ENCODE data around the gene KIF18B. TPM values are rescaled to one million over a fixed set of nuclear protein-coding genes. Genes with fewer than 3 reads are reported as not detected.

The KIF18B gene
- total RNA-seq, 3 donors from 2014 or later (not counting 1 experiment from before 2014, with no cell fraction given) = 0.53 to 1.3 (median 1.1) TPM

DNA sequence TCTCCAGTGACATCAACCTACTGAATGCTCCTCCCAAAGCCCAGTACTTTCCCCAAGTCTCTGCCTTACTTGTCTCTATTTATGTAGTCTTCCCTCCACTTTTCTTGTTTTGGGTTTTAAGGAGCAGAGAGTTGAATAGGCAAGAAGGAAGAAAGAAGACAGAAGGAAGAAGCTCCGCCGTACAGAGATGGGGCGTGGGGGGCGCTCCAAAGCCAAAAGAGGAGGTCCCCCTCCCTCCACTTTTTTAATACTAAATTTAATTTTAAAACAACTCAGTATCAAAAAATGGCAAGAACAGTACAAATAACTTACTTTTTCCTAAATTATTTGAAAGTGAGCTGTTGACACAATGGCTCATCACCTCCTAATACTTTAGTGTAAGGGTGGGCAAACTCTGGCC lies 52.9 kb downstream of the KIF18B start:
- H3K27ac Mint-ChIP-seq = no peak overlapping the region
- ATAC-seq = no peak

DNA sequence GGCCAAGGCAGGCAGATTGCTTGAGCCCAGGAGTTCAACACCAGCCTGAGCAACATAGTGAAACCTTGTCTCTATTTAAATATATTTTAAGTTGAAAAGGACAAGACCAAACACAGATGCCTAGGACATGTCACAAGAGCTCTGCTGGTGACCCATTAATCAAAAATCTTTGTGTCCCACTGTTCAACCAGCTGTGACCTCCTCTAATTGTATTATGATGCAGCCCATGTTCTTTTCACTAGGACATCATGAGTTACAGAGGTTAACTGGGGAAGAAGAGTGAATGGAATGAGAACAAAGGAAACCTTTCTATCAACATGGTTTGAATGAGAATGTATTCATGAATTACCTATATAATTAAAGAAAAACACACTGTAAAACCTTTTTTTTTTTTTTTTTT lies 55.3 kb downstream of the KIF18B start:
- H3K9me3 ChIP-seq (ENCODE audit: control insufficient read depth, insufficient read depth, low read length) = no peaks in the 10 kb centered on the region
- TF ChIP-seq, protein P1, sequence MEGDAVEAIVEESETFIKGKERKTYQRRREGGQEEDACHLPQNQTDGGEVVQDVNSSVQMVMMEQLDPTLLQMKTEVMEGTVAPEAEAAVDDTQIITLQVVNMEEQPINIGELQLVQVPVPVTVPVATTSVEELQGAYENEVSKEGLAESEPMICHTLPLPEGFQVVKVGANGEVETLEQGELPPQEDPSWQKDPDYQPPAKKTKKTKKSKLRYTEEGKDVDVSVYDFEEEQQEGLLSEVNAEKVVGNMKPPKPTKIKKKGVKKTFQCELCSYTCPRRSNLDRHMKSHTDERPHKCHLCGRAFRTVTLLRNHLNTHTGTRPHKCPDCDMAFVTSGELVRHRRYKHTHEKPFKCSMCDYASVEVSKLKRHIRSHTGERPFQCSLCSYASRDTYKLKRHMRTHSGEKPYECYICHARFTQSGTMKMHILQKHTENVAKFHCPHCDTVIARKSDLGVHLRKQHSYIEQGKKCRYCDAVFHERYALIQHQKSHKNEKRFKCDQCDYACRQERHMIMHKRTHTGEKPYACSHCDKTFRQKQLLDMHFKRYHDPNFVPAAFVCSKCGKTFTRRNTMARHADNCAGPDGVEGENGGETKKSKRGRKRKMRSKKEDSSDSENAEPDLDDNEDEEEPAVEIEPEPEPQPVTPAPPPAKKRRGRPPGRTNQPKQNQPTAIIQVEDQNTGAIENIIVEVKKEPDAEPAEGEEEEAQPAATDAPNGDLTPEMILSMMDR (IDR thresholded peaks at IDR 0.05) = no peak
- intact Hi-C loops (cut with micrococcal nuclease) = no loop called here
- no peaks in the 10 kb centered on the region for H3K27me3 ChIP-seq (ENCODE audit: control insufficient read depth, insufficient read depth, low read length)
- no peak overlapping the region for H3K27ac Mint-ChIP-seq
- peaks cover 25% of the 10 kb centered on the region for H3K36me3 ChIP-seq (ENCODE audit: control insufficient read depth, insufficient read depth, low read length)
- no peaks in the 10 kb centered on the region for H3K27me3 Mint-ChIP-seq (ENCODE audit: low read depth in 2 of 2)
- no peaks in the 10 kb centered on the region for H3K9me3 Mint-ChIP-seq
- no peak overlapping the region for H3K4me3 Mint-ChIP-seq
- DNase-seq (no peak), ATAC-seq (no peak)
- no peaks in the 10 kb centered on the region for H3K36me3 Mint-ChIP-seq
- peaks cover 0 to 15% of the 10 kb centered on the region in 2 donors for H3K4me1 Mint-ChIP-seq
- H3K4me3 ChIP-seq (ENCODE audit: low read length) = no peak overlapping the region
- peaks cover 18% of the 10 kb centered on the region for H3K4me1 ChIP-seq (ENCODE audit: control insufficient read depth, insufficient read depth, low read length)
- H3K27ac ChIP-seq (ENCODE audit: low read length) = no peak overlapping the region

More for the DNA sequence above, 52.9 kb downstream of the KIF18B start:
- DNase-seq = no peak
- Histone ChIP-seq H3K36me3 (ENCODE audit: control insufficient read depth, insufficient read depth, low read length) (peaks cover 25% of the 10 kb centered on the region), H3K4me1 (ENCODE audit: control insufficient read depth, insufficient read depth, low read length) (peaks cover 14% of the 10 kb centered on the region), H3K27me3 (ENCODE audit: control insufficient read depth, insufficient read depth, low read length) (no peaks in the 10 kb centered on the region), H3K9me3 (ENCODE audit: control insufficient read depth, insufficient read depth, low read length) (no peaks in the 10 kb centered on the region), H3K27ac (ENCODE audit: low read length) (no peak overlapping the region), H3K4me3 (ENCODE audit: low read length) (no peak overlapping the region)
- Mint-ChIP-seq H3K4me1 (peaks cover 13 to 30% of the 10 kb centered on the region in 2 donors), H3K36me3 (no peaks in the 10 kb centered on the region), H3K4me3 (no peak overlapping the region), H3K27me3 (ENCODE audit: low read depth in 2 of 2) (no peaks in the 10 kb centered on the region), H3K9me3 (no peaks in the 10 kb centered on the region)
- WGBS (ENCODE audit: insufficient coverage) = 98% methylated on average over 4 of the region's 4 CpGs
- TF ChIP-seq, protein P1 (IDR thresholded peaks at IDR 0.05) = no peak
- intact Hi-C loops (cut with micrococcal nuclease) = no loop called here

DNA sequence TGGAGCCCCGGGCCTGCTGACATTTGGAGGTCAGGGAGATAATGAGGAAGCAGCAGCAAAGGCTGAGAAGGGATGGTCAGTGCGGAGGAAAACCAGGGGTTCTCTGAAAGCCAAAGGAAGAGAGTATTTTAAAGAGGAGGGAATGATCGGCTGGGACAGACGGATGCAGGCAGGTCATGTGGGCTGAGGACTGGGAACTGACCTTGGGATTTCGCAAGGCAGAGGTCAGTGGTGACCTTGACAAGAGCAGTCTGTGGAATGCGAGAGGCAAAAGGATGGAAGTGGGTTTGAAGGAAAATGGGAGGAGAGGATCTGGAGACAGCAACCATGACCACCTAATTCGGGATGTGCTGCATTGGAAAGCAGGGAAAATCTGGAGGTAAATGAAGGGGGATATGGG lies 58.6 kb downstream of the KIF18B start:
- no peaks in the 10 kb centered on the region for H3K27me3 ChIP-seq (ENCODE audit: control insufficient read depth, insufficient read depth, low read length)
- no peak for ATAC-seq
- intact Hi-C loops (cut with micrococcal nuclease) = no loop called here
- no peaks in the 10 kb centered on the region for H3K27me3 Mint-ChIP-seq (ENCODE audit: low read depth in 2 of 2)
- no peak overlapping the region for H3K27ac ChIP-seq (ENCODE audit: low read length)
- 89% methylated on average over 7 of the region's 7 CpGs for WGBS (ENCODE audit: insufficient coverage)
- H3K4me3 Mint-ChIP-seq = no peak overlapping the region
- DNase-seq = no peak
- H3K36me3 Mint-ChIP-seq = peaks cover 7% of the 10 kb centered on the region
- peaks cover 23% of the 10 kb centered on the region for H3K4me1 ChIP-seq (ENCODE audit: control insufficient read depth, insufficient read depth, low read length)
- H3K36me3 ChIP-seq (ENCODE audit: control insufficient read depth, insufficient read depth, low read length) = peaks cover 46% of the 10 kb centered on the region
- peaks cover 0 to 5% of the 10 kb centered on the region in 2 donors for H3K4me1 Mint-ChIP-seq
- TF ChIP-seq, protein P1 (IDR thresholded peaks at IDR 0.05) = no peak
- no peak overlapping the region for H3K4me3 ChIP-seq (ENCODE audit: low read length)
- H3K27ac Mint-ChIP-seq = no peak overlapping the region
- H3K9me3 Mint-ChIP-seq = no peaks in the 10 kb centered on the region
- no peaks in the 10 kb centered on the region for H3K9me3 ChIP-seq (ENCODE audit: control insufficient read depth, insufficient read depth, low read length)

All from natural killer cell (primary cell).